GM20000 (cell line): Measurements from ENCODE around the gene FAM200B.

Experiments used
- DNase-seq: peaks from one replicate; pipeline ENCODE4 v3.0.0; 2012; ENCODE audit warnings: low spot score
- CTCF ChIP-seq: IDR thresholded peaks from 2 replicates; pipeline ENCODE4 v1.5.1; 2012; ENCODE audit warnings: mild to moderate bottlenecking, control low read depth; ENCODE audit errors: extremely low read depth, missing control alignments

Gene FAM200B

GRCh38 chr4:15677507-15677988 lies 4.1 kb upstream of the FAM200B start:
- no peak for TF ChIP-seq CTCF
- DNase-seq: no peak

GRCh38 chr4:15681067-15681371 lies 608 bp upstream of the FAM200B start:
- DNase-seq: no peak
- no peak for TF ChIP-seq CTCF

- TF ChIP-seq CTCF: no peak
- no peak for DNase-seq
Observed at GRCh38 chr4:15682242-15683142, 865 bp downstream of the FAM200B start.

GRCh38 chr4:15683143-15683495 lies 1.5 kb downstream of the FAM200B start:
- TF ChIP-seq CTCF: no peak
- no peak for DNase-seq

GRCh38 chr4:15684498-15684897 lies 2.9 kb downstream of the FAM200B start:
- DNase-seq: no peak
- TF ChIP-seq CTCF: no peak

- no peak for DNase-seq
- no peak for TF ChIP-seq CTCF
Observed at GRCh38 chr4:15688051-15688450, 6.4 kb downstream of the FAM200B start.

- TF ChIP-seq CTCF: no peak
Observed at GRCh38 chr4:15689540-15689939, 7.9 kb downstream of the FAM200B start.

More at GRCh38 chr4:15689540-15689939, 7.9 kb downstream of the FAM200B start:
- DNase-seq: no peak
